Measurements from ENCODE around the gene JPH4.

GRCh38 chr14:23609001-23609400, 30.4 kb upstream of the JPH4 start:
- no peak for TF ChIP-seq CTCF (IDR thresholded peaks at IDR 0.05)
- no peak for TF ChIP-seq EP300 (IDR thresholded peaks at IDR 0.05; ENCODE audit: low read depth)
- no peak for TF ChIP-seq POLR2AphosphoS5 (IDR thresholded peaks at IDR 0.05)
- TF ChIP-seq POLR2A (IDR thresholded peaks at IDR 0.05), result no peak

All from transverse colon (tissue), 4 donors.